HuH-7.5 (cell line): Measurements from ENCODE around the gene TREX2.

Experiments
- DNase-seq: peaks from one replicate; pipeline ENCODE4 v3.0.0; 2011; ENCODE audit warnings: low spot score

Gene TREX2

GRCh38 chrX:153445856-153446635, at the start of gene TREX2:
TSS of gene TREX2 (minus strand) at chrX:153446056. CDS start at chrX:153445430, 626 bp downstream.
- DNase-seq = no peak

- no peak for DNase-seq
Observed at GRCh38 chrX:153495362-153495751, 49.5 kb upstream of the TREX2 start.

GRCh38 chrX:153494541-153495361, 48.9 kb upstream of the TREX2 start, which contains the start of gene BGN:
TSS of gene BGN (plus strand) at chrX:153494980. CDS start at chrX:153504632, 9,652 bp downstream.
- peak; percentile 64 for DNase-seq

GRCh38 chrX:153494061-153494460, 48.2 kb upstream of the TREX2 start:
- no peak for DNase-seq

- DNase-seq = no peak
Observed at GRCh38 chrX:153493085-153493484, 47.2 kb upstream of the TREX2 start.

- no peak for DNase-seq
Observed at GRCh38 chrX:153492543-153492942, 46.7 kb upstream of the TREX2 start.

- DNase-seq = no peak
Observed at GRCh38 chrX:153491918-153492317, 46.1 kb upstream of the TREX2 start.

GRCh38 chrX:153491351-153491914, 45.6 kb upstream of the TREX2 start:
- no peak for DNase-seq

- no peak for DNase-seq
Observed at GRCh38 chrX:153490217-153490930, 44.5 kb upstream of the TREX2 start.

- peak; percentile 50 for DNase-seq
Observed at GRCh38 chrX:153488231-153488914, 42.5 kb upstream of the TREX2 start.

GRCh38 chrX:153487590-153488071, 41.8 kb upstream of the TREX2 start:
- DNase-seq = no peak

GRCh38 chrX:153486171-153486570, 40.3 kb upstream of the TREX2 start:
- DNase-seq = no peak

- DNase-seq = no peak
Observed at GRCh38 chrX:153485396-153486080, 39.7 kb upstream of the TREX2 start.

- DNase-seq = no peak
Observed at GRCh38 chrX:153482376-153483015, 36.6 kb upstream of the TREX2 start.

- DNase-seq = no peak
Observed at GRCh38 chrX:153481043-153481442, 35.2 kb upstream of the TREX2 start.

- no peak for DNase-seq
Observed at GRCh38 chrX:153478746-153479145, 32.9 kb upstream of the TREX2 start.

GRCh38 chrX:153477901-153478300, 32.0 kb upstream of the TREX2 start:
- no peak for DNase-seq

- no peak for DNase-seq
Observed at GRCh38 chrX:153477364-153477857, 31.6 kb upstream of the TREX2 start.

- no peak for DNase-seq
Observed at GRCh38 chrX:153476666-153477363, 31.0 kb upstream of the TREX2 start.
